Measurements from ENCODE around the gene KRT222.

KRT222 gene

DNA sequence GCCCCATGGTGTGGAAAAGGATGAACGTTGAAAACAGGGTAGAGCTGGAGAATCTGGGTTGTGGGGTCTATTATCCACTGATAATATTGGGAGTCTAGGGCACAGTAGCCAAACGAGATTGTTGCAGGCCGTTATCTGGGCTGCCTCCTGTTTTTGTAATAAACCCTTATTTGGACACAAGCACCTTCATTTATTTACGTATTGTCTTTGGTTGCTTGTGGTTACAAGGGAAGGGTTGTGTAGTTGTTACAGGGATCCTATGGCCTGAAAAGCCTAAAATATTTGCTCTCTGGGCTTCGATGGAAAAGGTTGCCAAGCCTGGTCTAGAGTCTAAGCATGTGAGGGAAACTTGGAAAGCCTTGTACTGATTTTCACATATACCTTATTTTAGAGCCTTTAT, 13.0 kb downstream of the KRT222 start:
- DNase-seq = no peak

DNA sequence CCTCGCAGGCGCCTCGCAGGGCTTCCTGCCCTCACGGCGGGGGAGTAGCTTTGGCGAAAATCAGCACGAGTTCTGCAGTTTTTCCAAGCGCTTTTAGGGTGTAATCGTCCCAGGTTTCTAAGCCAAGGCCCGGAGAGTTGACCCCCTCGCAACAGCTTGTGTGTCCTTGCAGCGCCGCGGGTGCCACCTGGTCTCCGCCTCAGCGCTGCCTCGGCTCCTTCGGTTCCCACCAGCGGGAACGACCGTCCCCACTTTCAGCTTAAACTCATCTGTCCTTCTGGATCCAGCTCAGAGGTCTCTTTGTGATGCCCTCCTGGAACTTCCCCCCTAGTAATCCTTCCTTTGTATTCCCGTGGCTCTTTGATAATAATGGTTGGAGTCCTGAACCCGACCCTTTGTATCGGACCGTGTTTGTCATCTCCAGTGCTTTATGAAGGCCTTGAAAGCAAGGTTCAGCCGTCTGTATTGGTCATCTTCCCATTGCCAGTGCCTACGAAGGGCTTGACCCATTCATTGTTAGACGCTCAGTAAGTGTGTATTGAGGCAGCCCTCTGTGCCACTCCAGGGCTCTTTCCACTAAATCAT, 16.5 kb downstream of the KRT222 start:
- no peak for DNase-seq

DNA sequence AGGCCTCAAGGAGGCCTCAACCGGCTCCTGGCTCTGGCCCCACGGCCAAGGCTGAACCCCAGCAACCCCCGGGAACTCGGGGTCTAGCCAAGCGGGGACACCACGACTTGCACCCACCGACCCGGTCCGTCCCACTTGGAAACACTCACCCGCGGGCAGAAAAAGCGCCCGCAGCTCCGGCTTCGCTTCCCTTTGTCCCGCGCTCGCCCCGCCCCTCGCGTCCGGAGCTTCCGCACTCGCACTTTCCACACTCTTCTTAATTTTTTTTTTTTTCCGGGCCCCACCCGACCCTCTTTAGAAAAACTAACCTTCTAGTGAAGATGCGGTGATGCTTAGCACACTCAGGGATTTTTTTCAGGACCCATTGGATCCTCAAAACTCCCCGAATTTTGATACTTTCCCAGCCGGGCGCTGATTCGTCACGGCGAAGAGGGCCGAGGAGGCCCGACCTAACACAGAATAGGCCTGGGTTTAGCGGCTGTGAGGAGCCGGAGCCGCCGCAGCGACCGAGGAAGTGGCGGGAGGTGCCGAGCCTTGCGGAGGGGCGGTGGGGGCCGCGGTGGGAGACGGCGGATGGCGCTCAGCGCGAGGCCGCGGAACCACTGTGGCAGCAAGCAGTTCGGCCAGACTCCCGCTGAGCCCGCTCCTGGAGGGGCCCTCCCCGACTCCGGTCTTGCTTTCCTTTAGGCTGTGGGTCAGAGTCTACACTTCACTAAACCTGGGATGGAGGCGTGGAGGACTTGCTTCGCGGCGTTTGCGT, 17.2 kb downstream of the KRT222 start, which contains the start of gene SMARCE1:
Gene SMARCE1, minus strand, starts transcription at position 195 of the 760 bp plus-strand sequence. CDS start 2,016 bp downstream, outside the sequence.
- DNase-seq = peak; percentile 68

DNA sequence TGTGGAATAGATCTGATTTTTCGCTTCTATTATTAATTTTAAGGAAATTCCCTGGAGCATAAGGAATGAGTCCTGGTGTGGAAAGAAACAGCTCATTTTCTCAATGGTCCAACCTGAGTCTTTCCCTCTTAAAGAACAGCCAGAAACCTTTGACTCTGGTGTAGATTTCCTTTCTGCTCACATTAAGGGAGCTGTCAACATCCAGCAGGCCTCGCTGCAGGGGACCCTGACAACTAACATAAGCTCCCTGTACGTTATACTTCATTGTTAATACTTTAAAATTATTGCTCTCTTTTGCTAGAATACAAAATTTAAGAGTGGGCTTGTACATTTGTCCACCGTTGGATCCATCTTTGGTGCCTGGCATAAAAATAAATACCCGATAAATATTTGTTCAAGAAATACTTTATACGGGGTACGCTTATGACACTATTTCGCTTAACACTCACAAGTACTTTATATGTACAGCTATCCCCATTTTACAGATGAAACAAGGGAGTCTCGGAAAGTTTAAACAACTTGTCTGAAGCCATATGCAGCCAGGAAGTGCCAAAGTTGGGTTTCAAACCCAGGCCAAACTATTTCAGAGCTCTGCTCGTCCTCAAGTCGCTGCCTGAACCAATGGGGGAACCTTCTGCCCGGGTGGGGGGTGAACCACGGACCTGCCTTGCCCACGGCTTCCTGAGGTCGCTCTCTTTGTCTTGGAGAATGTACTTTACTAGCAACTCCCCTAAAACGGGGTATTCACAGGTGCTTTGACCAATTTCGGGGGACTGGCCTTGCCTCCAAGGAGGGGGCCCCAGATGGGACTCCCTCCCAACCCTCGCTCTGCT, 18.0 kb downstream of the KRT222 start:
- no peak for DNase-seq

DNA sequence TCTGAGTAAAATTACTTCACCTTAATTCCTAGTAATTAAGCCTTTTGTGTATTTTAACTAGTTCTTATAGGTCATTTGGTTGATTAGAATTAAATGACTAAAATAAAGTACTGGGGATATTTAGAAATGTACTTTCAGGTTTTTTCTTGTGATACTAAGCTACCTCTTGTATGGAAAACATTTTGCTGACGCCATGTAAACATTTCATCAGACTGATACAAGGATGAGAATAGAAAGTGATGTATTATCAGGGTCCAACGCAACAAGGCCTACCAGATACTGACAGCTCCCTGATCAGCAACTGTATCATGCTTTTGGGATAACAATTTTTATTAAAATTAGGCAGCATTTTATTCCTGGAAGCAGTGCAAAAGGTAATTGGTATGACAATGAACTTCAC, 19.0 kb downstream of the KRT222 start:
- no peak for DNase-seq

DNA sequence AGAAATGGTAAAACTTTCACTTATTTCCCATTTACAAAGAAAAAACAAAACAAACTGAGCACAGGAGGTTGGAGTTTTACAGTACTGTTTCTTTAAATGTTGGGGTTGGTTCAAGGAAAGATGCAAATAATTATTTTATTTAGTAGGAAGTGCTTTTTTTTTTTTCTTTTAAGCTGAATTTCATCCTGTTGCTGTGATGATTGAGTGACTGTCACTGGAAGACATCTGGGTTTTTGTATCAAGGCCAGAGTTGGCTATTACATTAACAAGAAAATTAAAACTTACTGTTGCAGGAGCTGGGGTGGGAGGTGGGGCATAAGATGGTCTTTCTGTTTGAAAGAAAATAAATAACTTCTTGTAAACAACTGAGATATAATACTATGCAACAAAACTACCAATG, 19.7 kb downstream of the KRT222 start:
- no peak for DNase-seq

DNA sequence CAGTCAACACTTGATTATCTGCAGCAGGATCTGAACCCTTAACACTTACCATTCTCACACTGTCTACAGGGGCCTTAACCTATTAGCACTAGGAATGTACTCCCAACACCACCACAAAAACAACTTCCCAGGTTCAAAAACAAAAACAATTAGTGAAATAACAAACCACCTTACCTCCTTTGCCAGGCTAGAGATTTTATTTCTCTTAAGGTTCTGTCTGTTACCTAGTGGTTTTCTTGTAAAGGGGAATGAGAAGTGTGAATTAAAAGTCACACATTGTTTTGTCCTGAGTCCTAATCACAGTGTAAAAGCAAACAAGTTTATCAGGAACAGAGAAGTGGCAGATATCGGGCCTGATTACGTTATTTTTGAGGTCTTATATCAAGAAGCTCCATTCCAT, 27.0 kb downstream of the KRT222 start:
- DNase-seq = no peak

DNA sequence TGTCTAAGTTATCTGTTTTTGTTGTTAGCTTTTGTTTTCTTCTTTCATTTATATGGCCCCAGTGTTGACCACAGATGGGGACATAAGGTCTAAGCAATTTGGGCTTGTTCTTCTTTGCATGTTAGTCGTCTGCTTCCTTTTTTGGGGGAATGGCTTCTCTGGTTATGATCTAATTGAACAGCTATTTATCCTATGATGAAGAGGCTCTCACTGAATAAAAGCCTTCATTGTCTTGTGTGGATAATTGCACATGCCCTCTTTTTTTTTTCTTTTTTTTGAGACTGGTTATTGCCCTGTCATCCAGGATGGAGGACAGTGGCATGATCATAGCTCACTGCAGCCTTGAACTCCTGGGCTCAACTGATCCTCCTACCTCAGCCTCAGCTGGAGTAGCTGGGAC, 31.1 kb downstream of the KRT222 start:
- no peak for DNase-seq

DNA sequence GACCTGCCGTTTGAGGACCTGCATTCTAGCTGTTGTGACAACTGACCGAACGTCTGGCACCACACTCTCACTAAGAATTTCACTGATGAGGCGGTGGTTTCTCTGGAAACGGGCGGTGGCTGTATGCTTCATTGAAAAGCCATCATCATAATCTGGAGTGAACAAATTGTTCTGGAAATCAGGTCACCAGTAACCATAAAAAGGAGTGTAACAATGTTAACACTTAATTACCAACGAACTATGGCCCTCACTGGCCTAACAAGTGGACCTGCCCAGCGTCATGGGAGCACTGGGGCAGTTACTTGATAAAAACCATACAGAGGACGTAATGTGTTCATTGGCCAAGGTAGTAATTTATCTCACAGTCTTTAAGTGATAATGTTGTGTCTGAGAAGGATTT, 32.8 kb downstream of the KRT222 start:
- DNase-seq = no peak

DNA sequence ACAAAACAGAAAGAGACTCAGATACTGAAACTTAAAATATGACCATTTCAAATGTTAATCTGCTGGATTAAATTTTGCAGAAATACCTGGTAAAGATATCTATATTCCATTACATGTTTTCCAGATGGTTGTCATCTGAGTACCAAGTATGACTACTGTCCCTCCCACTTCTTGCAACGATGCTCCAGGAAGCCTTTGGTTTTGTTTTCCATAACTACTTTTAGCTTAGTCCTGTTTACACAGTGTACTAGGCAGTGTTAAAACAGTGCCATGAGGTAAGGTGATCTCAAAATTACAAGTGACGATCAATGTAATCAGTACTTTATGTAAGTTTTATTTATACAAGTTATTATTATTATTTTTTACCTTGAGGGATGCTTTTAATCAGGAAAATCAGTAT, 35.1 kb downstream of the KRT222 start:
- DNase-seq = no peak

DNA sequence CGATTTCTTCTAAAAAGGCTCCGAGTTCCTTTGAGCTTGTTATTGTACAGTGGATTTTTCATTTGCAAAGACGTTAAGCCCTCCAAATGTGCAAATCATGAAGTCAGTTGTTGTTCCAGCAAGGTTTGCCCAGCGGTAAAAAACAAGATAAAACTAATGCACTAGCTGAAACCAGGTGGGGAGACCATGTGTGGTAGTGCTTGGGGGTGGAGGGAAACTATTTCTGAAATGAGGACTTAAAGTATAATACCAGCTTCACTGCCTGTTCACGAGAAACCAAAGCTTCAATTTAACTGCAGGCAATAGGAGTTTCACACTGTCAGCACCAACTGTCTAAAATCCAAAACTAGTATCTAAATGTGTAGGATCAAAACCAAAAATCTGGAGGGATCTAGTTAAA, 39.7 kb downstream of the KRT222 start:
- DNase-seq = no peak

DNA sequence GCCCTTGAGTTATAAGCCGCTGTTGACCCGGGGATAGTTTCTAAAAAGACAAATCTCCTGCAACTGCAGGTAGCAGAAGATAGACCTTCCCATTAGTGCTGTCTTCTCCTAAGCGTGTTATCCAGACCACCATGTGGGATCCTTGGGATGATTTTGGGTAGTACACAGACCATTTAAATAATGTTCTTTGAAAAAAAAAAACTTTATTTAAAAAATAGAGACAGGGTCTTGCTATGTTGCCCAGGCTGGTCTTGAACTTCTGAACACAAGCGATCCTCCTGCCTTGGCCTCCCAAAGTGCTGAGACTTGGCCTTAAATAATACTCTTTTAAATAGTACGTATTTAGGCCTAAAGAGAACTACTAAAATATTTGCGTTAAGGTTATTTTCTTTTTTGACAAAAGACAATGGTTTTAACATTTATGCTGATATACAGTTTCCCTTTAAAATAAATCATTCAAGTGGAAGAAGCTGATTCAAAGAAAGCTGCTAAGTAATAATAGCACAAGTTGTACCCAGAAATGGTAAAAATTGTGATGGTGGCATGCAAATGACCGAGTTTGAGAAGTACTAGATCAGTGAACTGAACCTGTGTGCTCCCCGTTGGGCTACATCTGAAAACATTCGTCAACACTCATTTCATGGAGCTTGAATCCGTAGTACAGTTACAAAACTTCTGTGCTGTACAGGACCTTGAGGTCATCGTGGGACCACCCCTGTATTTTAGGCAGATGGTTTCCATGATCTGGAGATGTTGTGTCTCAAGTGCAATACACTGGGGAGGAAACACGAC, 41.4 kb downstream of the KRT222 start:
- no peak for DNase-seq

DNA sequence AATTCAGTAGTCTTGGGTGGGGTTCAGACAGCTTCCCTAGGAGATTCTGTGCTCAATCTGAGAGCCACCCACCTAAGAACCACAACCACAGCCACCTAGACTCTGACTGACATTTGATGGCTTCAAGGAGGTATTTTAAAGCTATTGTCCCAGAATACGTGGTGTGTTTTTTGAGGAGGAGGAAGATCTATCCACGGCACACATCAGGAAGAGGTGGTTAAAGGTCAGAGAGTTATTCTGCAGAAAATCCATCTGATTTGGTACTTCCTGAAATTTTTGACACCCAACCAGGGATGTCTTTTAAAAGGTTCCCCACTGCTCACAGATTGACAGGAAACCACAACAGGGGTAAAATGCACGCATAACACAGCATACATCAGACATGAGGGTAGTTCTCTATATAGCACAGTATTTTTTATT, 42.5 kb downstream of the KRT222 start:
- no peak for DNase-seq

DNA sequence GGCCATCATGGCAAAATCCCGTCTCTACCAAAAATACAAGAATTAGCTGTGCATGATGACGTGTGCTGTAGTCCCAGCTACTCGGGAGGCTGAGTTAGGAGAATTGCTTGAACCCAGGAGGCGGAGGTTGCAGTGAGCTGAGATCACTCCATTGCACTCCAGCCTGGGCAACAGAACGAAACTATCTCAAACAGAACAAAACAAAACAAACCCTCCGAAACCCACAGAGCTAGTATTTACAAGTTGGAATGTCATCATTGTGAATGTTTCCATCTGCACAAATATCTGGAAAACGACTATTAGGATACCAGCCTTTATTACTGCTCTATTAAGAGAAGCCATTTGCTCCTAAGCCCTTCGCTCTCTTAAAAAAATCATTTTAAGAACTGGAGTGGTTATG, 43.4 kb downstream of the KRT222 start:
- no peak for DNase-seq

DNA sequence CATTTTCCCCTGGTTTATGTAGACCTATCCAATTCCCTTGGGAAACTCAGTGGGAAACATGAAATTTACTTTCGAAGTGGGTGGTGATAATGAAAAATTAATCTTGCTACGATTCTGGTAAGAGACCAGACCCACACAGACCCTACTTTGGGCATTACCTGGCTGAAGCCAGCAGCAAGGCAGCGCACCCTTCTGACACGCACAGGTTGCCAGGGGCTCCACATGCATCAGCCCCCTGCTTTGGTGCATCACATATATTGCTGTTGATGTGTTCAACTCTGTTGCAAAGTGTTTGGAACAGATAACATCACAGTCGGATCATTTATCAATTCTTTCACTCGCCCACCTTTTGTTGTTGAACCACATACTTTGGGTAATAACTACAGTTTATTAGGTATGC, 44.0 kb downstream of the KRT222 start:
- no peak for DNase-seq

DNA sequence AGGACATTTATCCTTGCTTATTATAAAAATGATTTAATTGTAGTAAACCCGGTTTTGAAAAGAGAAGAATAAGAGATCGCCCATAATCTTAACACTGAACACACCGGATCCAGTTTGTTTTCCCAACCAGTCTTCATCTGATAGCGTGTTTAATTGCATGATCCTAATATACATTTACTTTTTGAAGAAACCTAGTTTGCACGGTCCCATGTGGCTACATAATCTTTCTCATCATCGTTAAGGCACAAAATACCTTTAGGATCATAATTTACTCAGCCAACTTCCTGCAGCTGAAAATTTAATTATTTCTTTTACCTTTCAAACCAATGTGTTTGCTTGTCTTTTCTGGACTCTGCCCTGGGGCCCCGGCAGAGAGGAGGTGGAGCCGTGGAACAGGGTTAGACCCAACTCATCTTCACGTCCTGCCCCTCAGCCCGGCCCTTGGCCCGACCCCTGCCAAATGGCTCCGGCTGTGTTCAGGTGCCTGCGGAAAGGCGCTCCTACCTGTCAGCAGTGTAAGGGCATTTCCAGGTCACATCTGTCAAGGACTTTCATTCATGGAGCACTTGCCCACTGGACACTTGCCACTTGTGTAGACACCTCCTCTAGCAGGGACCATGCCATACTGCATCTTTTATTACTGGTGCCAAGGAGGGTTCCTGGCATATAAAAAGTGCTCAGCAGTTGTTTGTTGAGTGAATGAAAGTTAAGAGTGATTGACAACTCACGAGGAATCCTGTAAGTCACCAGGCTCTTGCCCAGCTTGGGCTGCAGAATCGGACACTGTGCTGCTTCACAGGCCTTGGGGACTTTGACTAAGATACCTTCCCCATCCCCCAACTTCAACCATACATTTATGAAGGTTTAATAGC, 46.0 kb downstream of the KRT222 start:
- no peak for DNase-seq

DNA sequence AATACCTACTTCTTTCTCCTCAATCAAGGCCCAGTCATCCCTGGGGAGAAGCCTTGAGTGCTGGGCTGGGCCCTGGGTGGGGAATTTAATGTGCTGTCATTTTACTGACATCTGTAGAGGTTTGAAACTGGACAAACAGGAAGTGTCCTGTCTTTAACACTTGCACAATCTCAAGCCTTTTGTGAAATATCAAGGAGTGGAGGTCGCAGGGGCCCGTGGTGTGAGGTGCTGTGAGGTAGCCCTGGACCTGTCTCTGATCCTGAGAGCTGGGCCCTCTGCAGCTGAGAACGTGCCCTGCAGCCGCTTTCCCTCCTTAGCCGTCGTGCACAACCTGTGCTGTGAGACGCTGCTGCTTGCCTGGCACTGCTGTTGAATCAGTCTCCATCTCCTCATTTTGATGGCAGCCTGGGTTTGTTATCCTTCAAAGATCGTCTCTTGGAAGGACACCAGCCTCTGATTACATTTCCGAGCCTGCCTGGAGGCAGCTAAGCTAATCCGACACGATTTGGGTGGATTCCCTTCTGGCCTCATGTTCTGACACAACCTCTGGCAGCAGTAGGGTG, 47.2 kb downstream of the KRT222 start:
- no peak for DNase-seq

DNA sequence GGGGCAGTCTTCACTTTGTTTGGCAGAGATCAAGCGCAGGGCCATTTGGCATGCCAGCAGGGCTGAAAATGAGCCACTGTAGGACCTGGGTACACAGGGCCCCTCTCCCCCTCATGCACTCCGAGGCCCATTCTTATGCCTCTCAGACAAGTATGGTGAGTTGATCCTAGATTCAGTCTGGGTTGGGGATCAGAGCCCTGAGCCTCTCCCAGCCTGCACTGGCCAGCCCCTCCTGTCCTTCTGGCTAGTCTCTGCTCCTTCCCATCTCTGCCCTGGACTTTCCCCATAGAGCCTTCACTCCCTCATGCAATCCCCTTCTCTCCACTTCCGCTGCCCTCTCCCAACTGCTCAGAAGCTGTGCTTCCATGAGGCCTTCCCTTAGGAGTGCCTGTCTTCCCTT, 48.4 kb downstream of the KRT222 start:
- no peak for DNase-seq

DNA sequence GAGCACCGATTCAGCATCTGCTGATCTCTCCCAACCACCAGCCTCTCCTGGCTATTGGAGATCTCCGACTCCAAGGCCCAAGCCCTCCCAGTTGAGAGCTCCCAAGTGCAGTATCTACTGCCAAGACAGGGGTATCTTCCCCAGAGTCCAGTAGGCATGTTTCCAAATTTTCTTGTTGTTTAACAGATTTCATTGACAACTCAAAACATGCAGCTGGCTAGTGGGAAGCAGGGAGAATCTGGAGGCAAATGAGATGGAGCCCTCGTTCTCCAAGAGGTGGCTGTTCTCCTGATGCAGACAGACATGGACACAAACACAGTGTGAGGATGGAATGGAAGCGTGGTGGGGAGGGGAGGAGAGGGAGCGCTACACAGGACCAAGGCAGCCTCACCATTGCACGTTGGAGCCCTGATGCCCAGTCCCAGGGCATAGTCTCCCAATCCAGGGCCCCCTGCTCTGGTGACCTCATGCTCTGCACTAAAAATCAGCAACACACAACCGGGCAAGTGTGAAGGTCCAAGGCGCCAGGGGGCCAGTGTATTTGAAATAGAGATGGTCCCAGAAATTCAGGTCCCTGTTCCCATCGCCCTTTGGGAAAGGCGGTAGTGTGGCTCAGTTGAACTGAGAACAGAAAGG, 49.0 kb downstream of the KRT222 start:
- no peak for DNase-seq

DNA sequence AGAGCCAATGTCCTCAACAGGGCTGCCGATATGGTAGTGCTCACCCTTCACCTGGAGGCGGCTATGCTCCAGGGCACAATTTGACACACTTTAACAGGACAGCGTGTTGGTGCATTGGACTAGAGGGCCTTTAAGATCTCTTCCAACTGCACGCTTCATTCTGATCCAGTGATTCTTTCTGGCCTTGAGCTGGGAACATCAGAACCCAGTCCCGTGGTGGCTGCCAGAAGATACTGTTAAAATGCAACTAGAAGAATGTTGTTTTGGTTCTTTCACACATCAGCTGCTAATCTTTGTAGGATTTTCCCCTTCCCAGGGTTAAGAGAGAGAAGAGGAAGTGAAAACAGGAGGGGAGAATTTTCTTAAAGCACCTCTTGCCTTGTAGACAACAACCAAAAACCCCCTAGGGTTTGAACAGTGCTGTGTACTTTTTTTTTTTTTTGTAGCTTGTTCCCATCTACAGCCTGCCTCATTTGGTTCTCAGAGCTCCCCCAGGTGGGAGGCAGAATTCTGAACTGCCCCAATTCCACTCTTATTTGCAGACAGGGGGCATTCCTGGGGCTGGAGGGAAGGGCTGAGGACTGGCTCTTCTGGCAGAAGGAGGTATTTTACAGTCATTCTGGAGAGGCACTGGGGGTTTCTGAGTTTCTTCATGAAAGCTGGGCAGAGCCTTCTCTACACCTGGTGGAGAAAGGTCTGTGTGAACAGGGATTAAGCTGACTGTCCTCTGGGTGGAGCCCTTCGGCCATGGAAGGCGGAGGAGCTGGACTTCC, 49.7 kb downstream of the KRT222 start:
- peak; percentile 41 for DNase-seq
